Parathyroid adenoma (tissue), 2 donors: ENCODE measurements around the gene IL21R.
"Not testable (repeated sequence)": the region's sequence is repeated elsewhere in the genome, so short reads cannot be mapped to it uniquely, and the experiment has no call there.

ENCODE experiments used
- H2AFZ ChIP-seq: fragments of 300-600 bp; sonication (generic); one replicate; pipeline ENCODE4 v1.7.0; 2017; ENCODE audit warnings: antibody characterized with exemption, mild to moderate bottlenecking
- H3K27ac ChIP-seq: fragments of 300-600 bp; sonication (generic); one replicate; pipeline ENCODE4 v1.7.0; 2017
- H3K27me3 ChIP-seq: fragments of 300-600 bp; sonication (generic); one replicate; pipeline ENCODE4 v1.7.0; 2017; ENCODE audit warnings: low read length; ENCODE audit not compliant: control insufficient read depth, insufficient read depth
- H3K36me3 ChIP-seq: fragments of 300-600 bp; sonication (generic); one replicate; pipeline ENCODE4 v1.7.0; 2017; ENCODE audit warnings: low read length; ENCODE audit not compliant: control insufficient read depth, insufficient read depth
- H3K4me1 ChIP-seq: fragments of 300-600 bp; sonication (generic); one replicate; pipeline ENCODE4 v1.7.0; 2017; ENCODE audit warnings: control low read depth
- H3K4me2 ChIP-seq: fragments of 300-600 bp; sonication (generic); one replicate; pipeline ENCODE4 v1.7.0; 2017; ENCODE audit warnings: low read length
- H3K4me3 ChIP-seq: fragments of 300-600 bp; sonication (generic); one replicate; pipeline ENCODE4 v1.7.0; 2017; ENCODE audit warnings: low read depth, low read length
- H3K79me2 ChIP-seq: fragments of 300-600 bp; sonication (generic); one replicate; pipeline ENCODE4 v1.7.0; 2017; ENCODE audit warnings: control low read depth
- H3K9ac ChIP-seq: fragments of 300-600 bp; sonication (generic); one replicate; pipeline ENCODE4 v1.7.0; 2017; ENCODE audit warnings: mild to moderate bottlenecking
- H3K9me3 ChIP-seq: fragments of 300-600 bp; sonication (generic); one replicate; pipeline ENCODE4 v1.7.0; 2017; ENCODE audit warnings: low read length; ENCODE audit not compliant: control insufficient read depth
- TF ChIP-seq, protein P1 (sequence below): fragments of 300-600 bp; sonication (generic); IDR thresholded peaks from one replicate; pipeline ENCODE4 v1.7.0; 2017; ENCODE audit warnings: antibody characterized with exemption, mild to moderate bottlenecking
- donor health status: primary hyperparathyroidism.

IL21R gene

GRCh38 chr16:27450196-27450549 lies 48.2 kb downstream of the IL21R start:
- Histone ChIP-seq H3K36me3 (no peaks in the 10 kb centered on the region), H3K4me3 (no peak overlapping the region), H3K27ac (no peak overlapping the region), H3K27me3 (no peaks in the 10 kb centered on the region), H2AFZ (no peak overlapping the region), H3K9ac (no peak overlapping the region), H3K79me2 (no peaks in the 10 kb centered on the region), H3K4me2 (no peak overlapping the region), H3K4me1 (no peaks in the 10 kb centered on the region), H3K9me3 (no peaks in the 10 kb centered on the region)
- TF ChIP-seq, protein P1, sequence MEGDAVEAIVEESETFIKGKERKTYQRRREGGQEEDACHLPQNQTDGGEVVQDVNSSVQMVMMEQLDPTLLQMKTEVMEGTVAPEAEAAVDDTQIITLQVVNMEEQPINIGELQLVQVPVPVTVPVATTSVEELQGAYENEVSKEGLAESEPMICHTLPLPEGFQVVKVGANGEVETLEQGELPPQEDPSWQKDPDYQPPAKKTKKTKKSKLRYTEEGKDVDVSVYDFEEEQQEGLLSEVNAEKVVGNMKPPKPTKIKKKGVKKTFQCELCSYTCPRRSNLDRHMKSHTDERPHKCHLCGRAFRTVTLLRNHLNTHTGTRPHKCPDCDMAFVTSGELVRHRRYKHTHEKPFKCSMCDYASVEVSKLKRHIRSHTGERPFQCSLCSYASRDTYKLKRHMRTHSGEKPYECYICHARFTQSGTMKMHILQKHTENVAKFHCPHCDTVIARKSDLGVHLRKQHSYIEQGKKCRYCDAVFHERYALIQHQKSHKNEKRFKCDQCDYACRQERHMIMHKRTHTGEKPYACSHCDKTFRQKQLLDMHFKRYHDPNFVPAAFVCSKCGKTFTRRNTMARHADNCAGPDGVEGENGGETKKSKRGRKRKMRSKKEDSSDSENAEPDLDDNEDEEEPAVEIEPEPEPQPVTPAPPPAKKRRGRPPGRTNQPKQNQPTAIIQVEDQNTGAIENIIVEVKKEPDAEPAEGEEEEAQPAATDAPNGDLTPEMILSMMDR = no peak

DNA sequence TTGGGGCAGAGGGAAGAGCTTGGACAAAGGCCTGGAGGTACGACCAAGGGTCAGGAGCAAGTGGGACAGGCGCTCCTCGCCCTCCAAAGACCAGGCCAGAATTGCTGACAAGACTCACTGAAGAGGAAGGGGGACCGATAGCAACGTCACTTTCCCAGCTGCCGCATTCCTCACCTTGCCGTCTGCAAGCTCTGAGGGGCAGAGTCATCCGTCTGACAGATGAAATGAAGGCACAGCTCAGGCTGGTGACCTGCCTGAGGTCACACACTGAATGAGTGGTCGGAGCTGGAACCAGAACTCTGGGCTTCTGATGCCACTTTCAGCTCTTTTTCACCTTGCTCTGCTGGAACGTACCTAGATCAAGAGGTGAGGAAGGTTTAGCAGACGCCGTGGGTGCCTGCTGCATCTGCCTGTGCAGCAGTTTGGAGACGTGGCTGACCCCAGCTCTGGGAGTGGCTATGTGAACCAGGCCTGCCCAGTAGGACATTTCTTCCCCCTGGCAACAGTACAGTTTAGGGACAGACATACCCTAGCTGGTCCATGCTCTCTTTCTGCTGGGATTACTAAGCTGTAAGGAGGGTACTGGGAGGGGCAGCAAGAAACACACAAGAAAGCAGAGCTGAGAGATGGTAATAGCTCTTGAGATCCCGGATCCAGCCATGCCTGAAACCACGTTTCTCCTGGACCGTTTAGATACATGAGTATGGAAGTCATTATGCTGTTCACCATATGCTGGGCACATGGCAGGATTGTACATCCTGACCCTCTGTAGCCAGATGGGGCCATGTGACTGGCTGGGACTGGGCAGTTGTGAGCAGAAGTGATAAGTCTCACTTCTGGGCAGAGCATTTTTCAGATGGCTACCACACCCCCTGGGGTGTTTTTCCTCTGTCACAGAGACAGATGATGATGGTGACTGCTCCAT lies 50.9 kb downstream of the IL21R start:
- Histone ChIP-seq H3K9me3 (no peaks in the 10 kb centered on the region), H3K9ac (no peak overlapping the region), H3K4me2 (no peak overlapping the region), H3K4me3 (no peak overlapping the region), H3K27ac (no peak overlapping the region), H3K36me3 (no peaks in the 10 kb centered on the region), H2AFZ (no peak overlapping the region), H3K4me1 (no peaks in the 10 kb centered on the region), H3K79me2 (no peaks in the 10 kb centered on the region), H3K27me3 (no peaks in the 10 kb centered on the region)
- TF ChIP-seq, protein P1 = no peak

GRCh38 chr16:27453494-27453825 lies 51.5 kb downstream of the IL21R start:
- TF ChIP-seq, protein P1 = no peak
- H3K9me3 ChIP-seq = no peaks in the 10 kb centered on the region

DNA sequence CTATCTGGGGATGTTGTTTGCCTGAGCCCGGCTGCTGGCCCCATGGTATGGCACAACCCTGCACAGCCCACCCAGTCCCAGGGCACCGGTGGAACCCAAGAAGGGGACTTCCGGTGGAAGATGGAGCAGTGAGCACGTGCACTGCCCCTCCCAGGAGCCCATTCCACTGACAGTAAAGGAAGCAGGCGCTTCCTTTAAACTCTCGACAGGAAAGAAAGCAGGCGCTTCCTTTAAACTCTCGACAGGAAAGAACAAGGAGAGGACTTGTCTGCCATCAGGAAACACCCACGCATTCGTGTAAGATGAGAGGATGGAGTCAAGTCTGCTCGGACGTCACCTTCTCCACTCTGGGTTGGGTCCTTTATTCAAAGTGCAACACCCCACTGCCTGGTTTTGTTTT lies 53.7 kb downstream of the IL21R start:
- Histone ChIP-seq H3K4me1 (no peaks in the 10 kb centered on the region), H3K36me3 (no peaks in the 10 kb centered on the region), H3K9ac (no peak overlapping the region), H3K9me3 (no peaks in the 10 kb centered on the region), H3K4me3 (no peak overlapping the region), H3K27me3 (no peaks in the 10 kb centered on the region), H3K4me2 (no peak overlapping the region), H3K27ac (peak overlapping the region; percentile 64), H2AFZ (no peak overlapping the region), H3K79me2 (no peaks in the 10 kb centered on the region)
- TF ChIP-seq, protein P1 = no peak

More at GRCh38 chr16:27453494-27453825, 51.5 kb downstream of the IL21R start:
- Histone ChIP-seq H3K27me3 (no peaks in the 10 kb centered on the region), H3K9ac (no peak overlapping the region), H2AFZ (no peak overlapping the region), H3K4me2 (no peak overlapping the region), H3K27ac (no peak overlapping the region), H3K4me3 (no peak overlapping the region), H3K36me3 (no peaks in the 10 kb centered on the region), H3K4me1 (no peaks in the 10 kb centered on the region), H3K79me2 (no peaks in the 10 kb centered on the region)

DNA sequence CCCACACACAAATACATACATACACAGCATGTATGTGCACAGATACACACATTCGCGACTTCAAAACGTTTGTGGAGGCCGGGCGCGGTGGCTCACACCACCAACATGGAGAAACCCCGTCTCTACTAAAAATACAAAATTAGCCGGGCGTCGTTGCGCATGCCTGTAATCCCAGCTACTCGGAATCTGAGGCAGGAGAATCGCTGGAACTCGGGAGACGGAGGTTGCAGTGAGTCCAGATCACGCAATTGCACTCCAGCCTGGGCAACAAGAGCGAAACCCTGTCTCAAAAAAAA lies 55.6 kb downstream of the IL21R start:
- H3K9me3 ChIP-seq, H3K27ac ChIP-seq, H3K79me2 ChIP-seq, H3K4me2 ChIP-seq, H2AFZ ChIP-seq, H3K36me3 ChIP-seq, H3K9ac ChIP-seq, H3K27me3 ChIP-seq, H3K4me3 ChIP-seq, H3K4me1 ChIP-seq: not testable (repeated sequence)
